ENCODE results near the gene VEPH1.

VEPH1 gene

GRCh38 chr3:157355276-157355675, 147.9 kb downstream of the VEPH1 start:
- Histone ChIP-seq H3K27ac (replicated peaks) (no peak overlapping the region), H3K27me3 (ENCODE audit: insufficient read depth, poor library complexity, severe bottlenecking) (no peaks in the 10 kb centered on the region), H3K4me3 (replicated peaks; ENCODE audit: insufficient read depth, low read length) (no peak overlapping the region)
- no peak for DNase-seq (ENCODE audit: low read depth in 1 of 2, low spot score in 1 of 2)
- TF ChIP-seq SPI1 (IDR thresholded peaks at IDR 0.05; ENCODE audit: borderline replicate concordance, low read depth) (no peak), CTCF (IDR thresholded peaks at IDR 0.05; ENCODE audit: insufficient read depth, low read length) (no peak), POLR2AphosphoS5 (IDR thresholded peaks at IDR 0.05; ENCODE audit: low read depth) (no peak), GABPA (IDR thresholded peaks at IDR 0.05; ENCODE audit: low read depth) (no peak), REST (IDR thresholded peaks at IDR 0.05; ENCODE audit: insufficient replicate concordance, low read depth) (no peak)

GRCh38 chr3:157354722-157355121, 148.5 kb downstream of the VEPH1 start:
- no peak for TF ChIP-seq POLR2AphosphoS5 (IDR thresholded peaks at IDR 0.05; ENCODE audit: low read depth)
- no peak for TF ChIP-seq SPI1 (IDR thresholded peaks at IDR 0.05; ENCODE audit: borderline replicate concordance, low read depth)
- TF ChIP-seq GABPA (IDR thresholded peaks at IDR 0.05; ENCODE audit: low read depth): no peak
- peak; percentile 16 for TF ChIP-seq CTCF (IDR thresholded peaks at IDR 0.05; ENCODE audit: insufficient read depth, low read length)
- TF ChIP-seq REST (IDR thresholded peaks at IDR 0.05; ENCODE audit: insufficient replicate concordance, low read depth): no peak
- no peak for DNase-seq (ENCODE audit: low read depth in 1 of 2, low spot score in 1 of 2)
- H3K4me3 ChIP-seq (replicated peaks; ENCODE audit: insufficient read depth, low read length): no peak overlapping the region
- H3K27me3 ChIP-seq (ENCODE audit: insufficient read depth, poor library complexity, severe bottlenecking): no peaks in the 10 kb centered on the region
- no peak overlapping the region for H3K27ac ChIP-seq (replicated peaks)

GRCh38 chr3:157354254-157354653, 149.0 kb downstream of the VEPH1 start:
- Histone ChIP-seq H3K27ac (replicated peaks) (no peak overlapping the region), H3K4me3 (replicated peaks; ENCODE audit: insufficient read depth, low read length) (no peak overlapping the region), H3K27me3 (ENCODE audit: insufficient read depth, poor library complexity, severe bottlenecking) (no peaks in the 10 kb centered on the region)
- DNase-seq (ENCODE audit: low read depth in 1 of 2, low spot score in 1 of 2): no peak
- TF ChIP-seq SPI1 (IDR thresholded peaks at IDR 0.05; ENCODE audit: borderline replicate concordance, low read depth): no peak
- no peak for TF ChIP-seq GABPA (IDR thresholded peaks at IDR 0.05; ENCODE audit: low read depth)
- no peak for TF ChIP-seq REST (IDR thresholded peaks at IDR 0.05; ENCODE audit: insufficient replicate concordance, low read depth)
- no peak for TF ChIP-seq CTCF (IDR thresholded peaks at IDR 0.05; ENCODE audit: insufficient read depth, low read length)
- TF ChIP-seq POLR2AphosphoS5 (IDR thresholded peaks at IDR 0.05; ENCODE audit: low read depth): no peak
